GM19238 (cell line): ENCODE measurements around the gene EXOC6B.

Source experiments
- DNase-seq: peaks from one replicate; pipeline ENCODE4 v3.0.0; 2011; ENCODE audit warnings: low spot score; ENCODE audit not compliant: insufficient read length

Gene EXOC6B

DNA sequence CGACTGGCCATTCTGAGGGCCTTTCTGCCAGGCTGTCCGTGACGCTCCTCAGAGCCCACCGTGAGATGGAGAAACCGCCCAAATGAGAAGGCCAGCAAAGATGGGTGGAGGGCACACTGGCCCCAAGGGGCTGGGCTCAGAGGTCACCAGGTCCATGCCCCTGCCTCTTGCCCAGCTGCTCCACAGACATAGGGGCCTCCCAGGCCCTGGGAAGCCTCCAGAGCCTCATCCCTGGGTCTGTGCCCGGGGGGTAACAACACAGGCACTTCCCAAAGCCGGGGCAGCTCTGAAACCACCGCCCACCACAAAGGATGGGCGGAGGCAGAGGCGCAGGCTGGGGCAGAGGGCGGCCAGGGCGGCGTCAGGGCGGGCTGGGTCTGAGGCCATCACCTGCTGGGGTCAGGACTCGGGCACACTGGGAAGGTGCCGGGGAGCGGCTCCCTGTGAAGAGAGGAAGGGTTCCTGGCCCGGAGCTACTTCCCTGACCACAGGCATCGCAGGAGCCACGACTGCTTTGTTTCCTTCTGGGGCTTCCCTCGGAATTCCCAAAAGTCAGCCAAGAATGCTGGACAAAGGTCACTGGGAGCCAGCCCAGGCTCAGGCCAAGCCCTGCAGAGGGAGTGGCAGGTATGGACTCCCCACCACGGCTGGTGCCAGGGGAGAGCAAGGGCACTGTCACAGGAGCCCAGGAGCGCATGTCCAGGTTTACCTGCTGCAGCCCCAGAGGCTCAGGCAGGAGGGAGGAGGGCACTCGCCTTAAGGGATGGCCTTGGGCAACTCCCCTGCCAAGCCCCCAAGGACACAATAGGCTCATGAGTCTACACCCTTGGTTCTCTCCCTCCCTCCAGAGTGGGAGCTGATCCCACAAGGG, 687.6 kb downstream of the EXOC6B start:
- no peak for DNase-seq

- DNase-seq, result peak; percentile 79
Observed at GRCh38 chr2:72137498-72138010, 688.3 kb downstream of the EXOC6B start.

- DNase-seq, result no peak
Observed at GRCh38 chr2:72136933-72137497, 688.8 kb downstream of the EXOC6B start.

DNA sequence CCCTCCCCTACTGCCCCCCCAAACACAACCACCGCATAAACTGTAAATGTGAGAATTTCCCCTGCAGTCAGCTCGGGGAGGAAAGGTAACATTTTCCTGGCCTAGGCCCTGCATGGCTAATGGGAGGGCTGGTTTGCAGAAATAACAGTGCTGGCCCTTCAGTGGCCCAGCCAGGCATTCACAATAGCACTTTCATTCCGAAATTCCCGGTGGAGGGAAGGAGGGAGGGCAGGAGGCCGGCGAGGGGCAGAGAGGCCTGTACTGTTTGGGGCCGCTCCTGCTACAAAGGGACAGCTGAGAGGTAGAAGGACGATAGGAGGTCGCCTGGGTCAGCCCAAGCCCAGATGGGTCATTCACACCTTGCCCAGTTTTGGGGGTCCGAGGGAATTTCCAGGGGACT, 689.5 kb downstream of the EXOC6B start:
- no peak for DNase-seq

- DNase-seq, result no peak
Observed at GRCh38 chr2:72135921-72136320, 689.9 kb downstream of the EXOC6B start.

- DNase-seq, result no peak
Observed at GRCh38 chr2:72134997-72135800, 690.6 kb downstream of the EXOC6B start.

DNA sequence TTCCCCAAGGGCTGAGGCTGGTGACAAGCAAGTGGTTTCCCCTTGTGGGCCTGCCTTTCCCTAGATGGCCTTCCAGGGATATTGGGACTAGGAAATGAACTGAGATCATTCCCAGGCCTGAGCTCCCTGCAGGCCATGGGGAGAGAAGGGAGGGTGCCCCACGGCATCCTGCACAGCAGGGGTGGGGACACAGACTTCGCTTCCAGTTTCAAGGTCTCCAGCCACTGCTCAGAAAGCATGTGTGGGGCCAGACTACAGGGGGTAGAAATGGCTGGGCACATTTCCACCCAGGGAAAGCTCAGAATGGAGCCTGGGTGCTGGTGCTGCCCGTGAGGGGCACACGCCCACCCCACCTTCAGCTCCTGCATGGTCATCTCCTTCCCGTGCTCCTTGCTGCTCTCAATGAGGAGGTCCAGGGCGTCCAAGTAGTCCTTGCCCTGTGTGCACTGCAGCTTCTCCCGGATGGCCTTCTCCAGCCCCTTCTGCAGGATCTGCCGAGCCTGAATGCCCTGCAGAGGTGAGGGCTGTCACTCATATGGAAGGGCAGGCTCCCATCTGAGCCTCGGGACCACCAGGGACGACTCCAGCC, 691.3 kb downstream of the EXOC6B start:
- DNase-seq, result no peak

GRCh38 chr2:72133721-72134407, 692.0 kb downstream of the EXOC6B start:
- no peak for DNase-seq

- no peak for DNase-seq
Observed at GRCh38 chr2:72132981-72133720, 692.7 kb downstream of the EXOC6B start.

DNA sequence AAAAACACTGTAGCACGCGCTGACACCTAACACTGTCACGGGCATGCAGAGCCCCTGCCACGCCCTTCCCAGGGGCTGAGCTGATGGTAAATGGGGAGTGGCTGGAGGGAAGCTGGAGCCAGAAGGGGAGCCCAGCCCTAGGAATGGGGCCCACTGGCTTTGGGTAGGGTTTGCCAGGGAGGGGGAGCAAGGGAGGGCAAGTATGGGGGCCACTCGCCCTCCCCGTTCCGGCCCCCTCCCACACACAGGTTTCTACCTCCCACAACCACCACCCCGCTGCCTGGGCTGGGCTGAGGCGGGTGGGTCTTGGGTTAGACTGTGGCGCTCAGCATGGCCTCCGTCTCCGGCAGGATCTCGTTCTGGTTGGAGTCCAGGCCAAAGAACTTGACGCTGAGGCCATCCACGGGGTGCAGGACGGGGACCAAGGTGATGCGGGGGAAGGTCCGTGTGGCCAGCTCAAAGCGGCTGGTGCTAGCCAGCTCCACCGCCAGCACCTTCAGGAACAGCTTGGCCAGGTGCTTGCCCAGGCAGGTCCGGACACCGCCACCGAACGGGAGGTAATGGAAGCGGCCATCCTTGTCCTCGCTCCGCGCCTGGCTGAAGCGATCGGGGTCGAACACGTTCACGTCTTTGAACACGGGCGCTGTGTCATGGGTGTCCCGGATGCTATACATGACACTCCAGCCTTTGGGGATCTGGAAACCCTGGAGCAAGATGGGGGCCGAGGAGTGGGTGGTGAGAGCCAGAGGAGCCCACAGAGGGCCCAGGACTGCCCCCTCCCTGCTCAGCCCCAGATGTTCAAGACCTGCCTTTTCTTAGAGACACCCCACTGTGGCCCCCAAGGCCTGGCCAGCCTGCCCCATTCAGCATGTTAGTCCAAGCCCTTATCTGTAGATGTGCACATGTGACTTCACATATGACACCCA, 693.7 kb downstream of the EXOC6B start:
- no peak for DNase-seq

- DNase-seq, result no peak
Observed at GRCh38 chr2:72131371-72131891, 694.4 kb downstream of the EXOC6B start.

GRCh38 chr2:72130659-72131360, 695.0 kb downstream of the EXOC6B start:
- DNase-seq, result no peak

- DNase-seq, result no peak
Observed at GRCh38 chr2:72129681-72130340, 696.0 kb downstream of the EXOC6B start.

- no peak for DNase-seq
Observed at GRCh38 chr2:72128843-72129227, 697.0 kb downstream of the EXOC6B start.

- DNase-seq, result no peak
Observed at GRCh38 chr2:72128059-72128842, 697.6 kb downstream of the EXOC6B start.

- no peak for DNase-seq
Observed at GRCh38 chr2:72127401-72128058, 698.3 kb downstream of the EXOC6B start.
